ENCODE measurements around the gene ADAM15.

- TF ChIP-seq CTCF (IDR thresholded peaks at IDR 0.05) (no peak), CHD4 (IDR thresholded peaks at IDR 0.05; ENCODE audit: borderline replicate concordance) (no peak), CHD2 (IDR thresholded peaks at IDR 0.05; ENCODE audit: low read length, partially characterized antibody) (no peak), MAFK (IDR thresholded peaks at IDR 0.05; ENCODE audit: partially characterized antibody) (no peak), RFX5 (IDR thresholded peaks at IDR 0.05) (no peak), FOSB (CRISPR knock-in tag; IDR thresholded peaks at IDR 0.05) (no peak), POLR2A (IDR thresholded peaks at IDR 0.05; ENCODE audit: low read length) (no peak), RAD21 (conservative IDR thresholded peaks at IDR 0.05 in 1 of 2, IDR thresholded peaks at IDR 0.05 in 1 of 2) (no peak), EHMT2 (IDR thresholded peaks at IDR 0.05; ENCODE audit: low read depth) (no peak), EP300 (IDR thresholded peaks at IDR 0.05) (no peak), PBX3 (IDR thresholded peaks at IDR 0.05) (no peak), CBX2 (IDR thresholded peaks at IDR 0.05; ENCODE audit: borderline replicate concordance, low read depth) (no peak)
- TF ChIP-seq, protein P1, sequence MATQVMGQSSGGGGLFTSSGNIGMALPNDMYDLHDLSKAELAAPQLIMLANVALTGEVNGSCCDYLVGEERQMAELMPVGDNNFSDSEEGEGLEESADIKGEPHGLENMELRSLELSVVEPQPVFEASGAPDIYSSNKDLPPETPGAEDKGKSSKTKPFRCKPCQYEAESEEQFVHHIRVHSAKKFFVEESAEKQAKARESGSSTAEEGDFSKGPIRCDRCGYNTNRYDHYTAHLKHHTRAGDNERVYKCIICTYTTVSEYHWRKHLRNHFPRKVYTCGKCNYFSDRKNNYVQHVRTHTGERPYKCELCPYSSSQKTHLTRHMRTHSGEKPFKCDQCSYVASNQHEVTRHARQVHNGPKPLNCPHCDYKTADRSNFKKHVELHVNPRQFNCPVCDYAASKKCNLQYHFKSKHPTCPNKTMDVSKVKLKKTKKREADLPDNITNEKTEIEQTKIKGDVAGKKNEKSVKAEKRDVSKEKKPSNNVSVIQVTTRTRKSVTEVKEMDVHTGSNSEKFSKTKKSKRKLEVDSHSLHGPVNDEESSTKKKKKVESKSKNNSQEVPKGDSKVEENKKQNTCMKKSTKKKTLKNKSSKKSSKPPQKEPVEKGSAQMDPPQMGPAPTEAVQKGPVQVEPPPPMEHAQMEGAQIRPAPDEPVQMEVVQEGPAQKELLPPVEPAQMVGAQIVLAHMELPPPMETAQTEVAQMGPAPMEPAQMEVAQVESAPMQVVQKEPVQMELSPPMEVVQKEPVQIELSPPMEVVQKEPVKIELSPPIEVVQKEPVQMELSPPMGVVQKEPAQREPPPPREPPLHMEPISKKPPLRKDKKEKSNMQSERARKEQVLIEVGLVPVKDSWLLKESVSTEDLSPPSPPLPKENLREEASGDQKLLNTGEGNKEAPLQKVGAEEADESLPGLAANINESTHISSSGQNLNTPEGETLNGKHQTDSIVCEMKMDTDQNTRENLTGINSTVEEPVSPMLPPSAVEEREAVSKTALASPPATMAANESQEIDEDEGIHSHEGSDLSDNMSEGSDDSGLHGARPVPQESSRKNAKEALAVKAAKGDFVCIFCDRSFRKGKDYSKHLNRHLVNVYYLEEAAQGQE (IDR thresholded peaks at IDR 0.05), result no peak
Observed at GRCh38 chr1:155073377-155074242, 22.5 kb downstream of the ADAM15 start.

All from A549 (cell line).